ENCODE data around the gene TTC21A.

The TTC21A gene

DNA sequence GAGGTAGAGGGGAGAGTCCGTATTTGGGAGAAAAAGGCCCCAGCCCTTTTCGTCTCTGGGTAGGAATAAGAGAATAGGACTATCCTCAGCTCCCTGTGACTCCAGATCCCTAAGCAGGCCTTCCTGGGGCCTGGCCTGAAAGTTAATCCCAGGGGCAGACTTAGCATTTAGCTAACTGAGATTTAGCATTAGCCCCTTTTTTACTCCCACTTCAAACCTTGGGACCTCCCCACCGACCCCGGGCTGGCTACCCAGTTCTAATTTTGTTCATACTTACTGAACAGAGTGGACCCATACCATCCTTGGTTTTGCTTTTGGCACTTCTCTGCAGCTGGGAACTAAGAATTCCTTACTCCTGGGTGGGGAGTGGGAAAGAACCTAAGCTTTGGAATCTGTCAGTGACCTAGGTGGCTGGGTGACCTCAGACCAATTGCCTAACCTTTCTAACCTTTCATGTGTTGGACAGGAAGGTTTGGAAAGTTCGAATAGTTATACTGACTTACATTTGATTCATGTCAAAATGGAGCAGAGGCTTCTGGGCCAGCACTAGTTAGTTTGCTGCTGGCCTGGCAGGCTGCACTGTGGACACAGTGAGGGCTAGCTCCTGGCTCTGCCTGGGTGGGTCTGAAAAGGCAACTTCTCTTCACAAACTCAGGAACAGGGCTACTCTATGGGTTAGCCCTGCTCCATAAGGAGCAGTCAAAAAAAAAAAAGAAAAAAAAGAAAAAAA, 11.6 kb downstream of the TTC21A start:
- DNase-seq (ENCODE audit: low read depth in 2 of 3, low spot score in 2 of 3) = no peak

DNA sequence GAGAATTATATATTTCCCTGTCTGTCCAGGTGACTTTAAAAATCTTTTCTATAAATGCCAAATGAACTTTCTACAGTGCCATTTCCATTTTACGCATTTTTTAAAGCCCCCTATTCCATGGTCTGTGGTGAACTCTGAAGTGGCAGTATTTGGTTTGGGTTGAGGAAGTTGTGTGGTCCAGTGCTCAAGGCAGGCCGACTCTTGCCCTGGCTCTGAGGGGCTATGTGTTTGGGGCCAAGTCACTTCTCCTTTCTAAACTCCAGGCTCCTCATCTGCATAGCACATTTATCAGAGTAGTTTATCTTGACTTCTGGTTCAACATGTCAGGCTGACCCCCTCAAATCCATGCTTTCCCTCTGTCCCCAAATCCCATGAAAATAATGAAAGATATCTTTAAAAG, 14.1 kb downstream of the TTC21A start:
- no peak for DNase-seq (ENCODE audit: low read depth in 2 of 3, low spot score in 2 of 3)

DNA sequence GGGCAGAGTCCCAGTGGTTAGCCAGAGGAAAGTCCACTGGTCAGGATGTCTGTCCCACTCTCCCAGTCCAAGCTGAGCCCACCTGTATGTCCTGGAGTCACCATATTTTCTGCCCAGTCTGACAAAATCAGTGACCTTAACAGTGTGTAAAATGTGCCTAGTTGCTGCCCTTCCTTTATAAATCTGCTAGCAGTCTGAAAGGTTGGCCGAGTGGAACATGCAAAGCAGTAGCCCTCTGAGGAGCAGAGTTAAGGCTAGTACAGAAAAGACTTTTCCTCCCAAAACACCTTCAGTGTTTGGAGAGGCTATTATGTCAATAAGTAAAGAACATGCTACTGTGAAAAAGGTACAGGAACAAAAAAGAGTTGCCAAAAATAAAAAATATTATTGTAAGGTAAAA, 15.3 kb downstream of the TTC21A start:
- no peak for DNase-seq (ENCODE audit: low read depth in 2 of 3, low spot score in 2 of 3)

DNA sequence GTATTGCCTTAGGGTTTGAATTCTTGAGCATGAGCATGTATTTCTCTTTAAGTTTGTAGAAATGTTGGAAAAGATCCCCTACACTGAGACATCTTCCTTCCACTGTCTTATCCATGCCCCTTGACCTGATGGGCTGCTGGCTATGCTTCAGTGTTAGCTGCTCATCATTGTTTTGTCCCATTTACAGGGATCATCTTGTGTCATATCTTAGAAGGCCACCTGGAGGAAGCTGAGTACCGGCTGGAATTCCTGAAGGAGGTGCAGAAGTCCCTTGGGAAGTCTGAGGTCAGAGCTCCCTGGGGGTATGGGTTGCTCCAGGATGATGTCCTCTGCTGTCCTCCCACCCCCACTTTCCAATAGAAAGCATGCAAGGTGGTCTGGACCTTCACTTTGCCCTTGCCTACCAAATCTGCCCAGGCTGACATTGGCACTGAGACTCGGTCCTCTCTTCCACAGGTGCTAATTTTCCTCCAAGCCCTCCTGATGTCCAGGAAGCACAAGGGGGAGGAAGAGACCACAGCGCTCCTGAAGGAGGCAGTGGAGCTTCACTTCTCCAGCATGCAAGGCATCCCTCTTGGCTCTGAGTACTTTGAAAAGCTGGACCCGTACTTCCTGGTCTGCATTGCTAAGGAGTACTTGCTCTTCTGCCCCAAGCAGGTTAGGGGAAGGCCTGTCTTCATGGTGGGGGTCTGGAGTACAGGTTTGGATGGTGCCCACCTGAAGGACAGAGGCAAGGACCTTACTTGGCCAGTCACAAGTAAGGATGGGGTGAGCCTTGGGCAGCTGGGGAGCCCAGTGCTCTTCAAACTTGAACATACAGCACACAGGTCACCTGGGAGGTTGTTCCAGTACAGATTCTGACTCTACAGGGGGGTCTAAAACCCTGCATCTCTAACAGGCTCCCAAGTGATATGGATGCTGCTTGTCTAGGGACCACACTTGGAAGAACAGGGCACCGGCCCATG, 17.7 kb downstream of the TTC21A start:
- no peak for DNase-seq (ENCODE audit: low read depth in 2 of 3, low spot score in 2 of 3)

DNA sequence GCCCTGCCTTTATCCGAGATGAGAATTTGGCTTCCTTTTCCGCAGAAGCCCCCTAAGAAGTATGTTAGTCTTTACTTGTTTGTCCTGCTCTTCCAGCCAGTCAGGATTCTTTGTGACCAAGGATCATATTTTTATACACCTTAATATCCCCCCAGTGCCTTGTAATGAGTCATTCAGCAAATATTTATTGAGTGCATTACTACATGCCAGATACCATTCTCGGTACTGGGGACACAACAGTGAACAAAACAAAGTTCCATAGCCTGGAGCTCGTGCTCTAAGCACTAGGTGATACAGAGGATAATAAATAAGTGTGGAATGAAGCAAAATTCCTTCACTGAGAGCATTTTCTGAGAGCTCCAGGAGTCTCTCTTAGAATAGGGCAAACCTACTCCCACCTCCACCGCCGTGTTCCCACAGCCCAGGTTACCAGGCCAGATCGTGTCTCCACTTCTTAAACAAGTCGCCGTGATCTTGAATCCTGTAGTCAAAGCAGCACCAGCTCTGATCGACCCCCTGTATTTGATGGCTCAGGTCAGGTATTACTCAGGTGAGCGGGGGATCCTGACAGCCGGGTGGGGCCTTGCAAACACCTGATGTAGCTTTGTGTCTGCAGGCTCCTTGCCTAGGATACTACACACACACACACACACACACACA, 18.5 kb downstream of the TTC21A start:
- no peak for DNase-seq (ENCODE audit: low read depth in 2 of 3, low spot score in 2 of 3)

DNA sequence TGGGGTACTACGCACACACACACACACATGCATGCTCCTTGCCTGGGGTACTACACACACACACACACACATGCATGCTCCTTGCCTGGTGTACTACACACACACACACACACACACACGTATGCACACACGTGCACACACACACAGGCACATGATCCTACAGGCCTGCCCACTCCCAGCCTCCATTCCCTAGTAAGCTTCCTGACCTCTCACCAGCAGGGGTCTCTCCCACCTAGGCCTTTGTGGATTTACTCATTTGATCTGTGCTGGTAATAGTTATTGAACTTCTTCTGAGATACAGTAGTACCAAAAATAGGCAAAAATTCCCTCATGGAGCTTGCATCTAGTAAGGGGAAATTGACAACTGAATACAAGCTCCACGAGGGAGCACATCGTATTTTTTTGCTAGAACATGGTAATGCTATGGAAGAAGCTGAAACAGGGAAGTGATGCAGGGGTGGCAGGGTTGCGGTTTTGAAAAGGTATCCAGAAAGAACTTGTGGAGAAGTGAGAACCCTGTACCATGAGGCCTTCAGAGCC, 19.1 kb downstream of the TTC21A start:
- DNase-seq (ENCODE audit: low read depth in 2 of 3, low spot score in 2 of 3) = no peak

DNA sequence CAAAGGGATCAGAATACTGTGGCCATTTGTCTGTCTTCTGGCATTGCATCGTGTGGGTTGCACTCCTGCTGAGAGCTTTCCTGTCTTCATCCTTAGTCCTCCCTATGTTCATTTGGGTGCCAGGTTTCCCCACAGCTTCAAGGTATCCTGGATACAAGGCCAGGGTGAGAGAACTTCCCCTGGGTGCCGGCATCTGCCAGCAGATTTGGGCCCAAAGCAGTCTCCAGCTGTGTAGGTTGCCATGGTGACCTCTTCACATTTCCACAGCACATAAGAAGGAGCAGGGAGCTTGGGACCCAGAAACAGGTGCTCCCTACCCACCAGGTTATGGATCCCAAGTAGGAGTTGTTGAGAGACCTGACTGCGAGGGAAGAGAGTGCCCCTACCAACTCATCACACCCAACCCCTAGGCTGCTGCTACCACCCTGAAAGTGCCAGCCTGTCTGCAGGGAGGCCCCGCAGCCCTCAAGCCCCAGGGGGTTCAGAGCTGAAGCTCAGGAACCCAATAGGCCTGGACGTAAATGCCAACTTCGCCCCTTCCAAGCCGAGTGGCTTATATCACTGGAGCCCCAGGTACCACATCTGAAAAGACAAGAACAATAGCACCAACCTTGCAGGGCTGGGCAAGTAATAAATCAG, 19.9 kb downstream of the TTC21A start:
- DNase-seq (ENCODE audit: low read depth in 2 of 3, low spot score in 2 of 3) = no peak

DNA sequence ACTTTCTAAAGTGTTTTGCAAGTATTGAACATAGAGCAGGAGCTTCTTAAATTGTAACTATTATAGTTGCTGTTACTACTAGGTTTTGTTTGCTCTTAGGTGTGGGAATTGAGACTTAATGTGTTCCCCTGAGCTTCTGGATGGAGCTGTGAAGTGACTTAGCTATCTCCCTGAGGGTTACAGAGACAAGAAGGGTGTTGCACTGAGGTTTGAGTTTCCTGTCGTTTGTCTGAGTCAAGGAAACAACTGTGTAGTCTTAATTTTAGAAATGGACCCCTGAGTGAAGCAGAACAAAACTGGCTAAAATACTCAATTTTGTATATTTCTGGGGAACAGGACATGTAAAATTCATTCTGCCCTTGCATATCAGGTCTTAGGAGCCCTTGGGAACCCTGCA, 20.4 kb downstream of the TTC21A start:
- DNase-seq (ENCODE audit: low read depth in 2 of 3, low spot score in 2 of 3) = no peak

DNA sequence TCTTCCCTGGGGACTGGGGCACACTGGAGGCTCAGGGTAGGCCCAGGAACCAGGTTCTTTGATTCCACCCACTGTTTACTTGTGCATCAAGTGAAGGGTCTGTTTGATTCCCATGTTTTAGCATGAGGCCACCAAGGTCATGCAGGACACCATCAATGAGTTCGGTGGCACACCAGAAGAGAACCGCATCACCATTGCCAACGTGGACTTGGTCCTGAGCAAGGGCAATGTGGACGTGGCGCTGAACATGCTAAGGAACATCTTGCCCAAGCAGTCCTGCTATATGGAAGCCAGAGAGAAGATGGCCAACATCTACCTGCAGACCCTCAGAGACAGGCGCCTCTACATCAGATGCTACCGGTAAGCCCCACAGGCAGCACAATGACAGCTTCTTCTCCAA, 21.5 kb downstream of the TTC21A start:
- DNase-seq (ENCODE audit: low read depth in 2 of 3, low spot score in 2 of 3) = no peak

DNA sequence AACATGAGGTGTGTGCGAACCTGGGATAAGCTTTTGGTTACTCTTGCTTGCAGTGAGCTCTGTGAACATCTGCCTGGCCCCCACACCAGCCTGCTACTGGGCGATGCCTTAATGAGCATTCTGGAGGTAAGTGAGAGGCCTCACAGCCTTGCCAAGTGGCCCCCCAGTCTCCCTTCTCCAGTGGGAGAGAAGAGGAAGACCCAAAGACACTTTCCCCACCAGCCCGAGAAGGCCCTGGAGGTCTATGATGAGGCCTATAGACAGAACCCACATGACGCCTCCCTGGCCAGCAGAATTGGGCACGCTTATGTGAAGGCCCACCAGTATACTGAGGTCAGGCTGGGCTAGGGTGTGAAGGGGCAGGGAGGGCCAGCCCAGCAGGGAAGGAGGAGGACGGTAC, 22.5 kb downstream of the TTC21A start:
- no peak for DNase-seq (ENCODE audit: low read depth in 2 of 3, low spot score in 2 of 3)

DNA sequence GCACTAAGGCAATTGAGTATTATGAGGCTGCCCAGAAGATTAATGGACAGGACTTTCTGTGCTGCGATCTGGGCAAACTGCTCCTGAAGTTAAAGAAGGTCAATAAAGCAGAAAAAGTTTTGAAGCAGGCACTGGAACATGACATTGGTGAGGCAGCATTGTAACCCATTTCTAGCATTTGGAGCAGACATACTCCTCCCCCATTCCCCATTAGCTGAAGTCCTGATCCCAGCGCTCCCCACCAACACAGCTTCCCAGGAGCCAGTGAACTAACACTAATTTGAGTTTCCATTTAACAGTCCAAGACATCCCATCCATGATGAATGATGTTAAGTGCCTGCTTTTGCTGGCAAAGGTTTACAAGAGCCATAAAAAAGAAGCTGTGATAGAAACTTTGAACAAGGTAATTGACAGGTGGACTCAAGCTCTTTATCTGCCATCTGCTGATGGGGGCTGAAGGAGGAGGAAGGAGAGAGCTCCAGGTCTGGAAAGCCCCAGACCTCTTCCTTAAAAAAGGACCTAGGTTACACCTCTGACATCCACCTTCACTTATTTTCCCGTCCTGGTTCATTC, 23.3 kb downstream of the TTC21A start:
- no peak for DNase-seq (ENCODE audit: low read depth in 2 of 3, low spot score in 2 of 3)

DNA sequence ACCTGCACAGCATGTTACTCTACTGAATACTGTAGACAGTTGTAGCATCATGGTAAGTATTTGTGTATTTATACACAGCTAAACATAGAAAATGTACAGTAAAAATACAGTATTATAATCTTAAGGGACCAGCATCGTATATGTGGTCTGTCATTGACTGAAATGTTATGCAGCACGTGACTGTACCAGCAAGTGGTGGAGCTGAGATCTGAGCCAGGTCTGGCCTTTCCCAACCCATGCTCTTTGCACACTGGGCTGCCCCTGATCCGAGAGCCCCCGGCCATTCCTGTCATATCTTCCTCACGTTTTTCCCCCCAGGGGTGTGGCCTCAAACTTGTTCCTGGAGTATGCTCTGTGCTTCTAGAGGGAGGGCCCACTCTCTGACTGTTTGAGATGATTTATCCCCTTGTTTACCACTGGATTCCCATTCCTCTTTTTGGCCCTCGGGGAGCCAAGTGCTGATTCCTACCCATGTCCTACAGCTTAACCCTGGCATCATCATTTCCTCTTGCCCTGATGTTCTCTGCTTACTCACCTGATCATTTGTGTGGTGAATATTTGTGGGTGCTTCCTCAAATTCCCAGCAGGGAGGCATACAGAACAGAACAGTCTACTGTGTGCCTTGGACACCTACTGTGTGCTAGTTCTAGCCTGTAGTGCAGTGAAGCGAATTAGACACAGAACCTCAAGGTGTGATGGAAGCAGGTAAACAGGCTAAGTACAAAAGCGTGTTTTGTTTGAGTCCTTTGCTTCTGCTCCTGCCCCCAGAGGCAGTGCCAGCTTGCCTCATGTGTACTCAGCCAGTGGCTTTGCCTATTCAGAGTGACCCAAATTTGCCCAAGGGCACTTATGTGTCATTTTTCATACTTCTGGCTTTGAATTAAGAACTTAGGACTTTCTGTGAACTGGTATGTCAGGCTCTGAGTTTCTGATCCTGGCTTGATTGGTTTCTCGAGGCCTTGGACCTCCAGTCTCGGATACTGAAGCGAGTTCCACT, 24.9 kb downstream of the TTC21A start:
- DNase-seq (ENCODE audit: low read depth in 2 of 3, low spot score in 2 of 3) = no peak

DNA sequence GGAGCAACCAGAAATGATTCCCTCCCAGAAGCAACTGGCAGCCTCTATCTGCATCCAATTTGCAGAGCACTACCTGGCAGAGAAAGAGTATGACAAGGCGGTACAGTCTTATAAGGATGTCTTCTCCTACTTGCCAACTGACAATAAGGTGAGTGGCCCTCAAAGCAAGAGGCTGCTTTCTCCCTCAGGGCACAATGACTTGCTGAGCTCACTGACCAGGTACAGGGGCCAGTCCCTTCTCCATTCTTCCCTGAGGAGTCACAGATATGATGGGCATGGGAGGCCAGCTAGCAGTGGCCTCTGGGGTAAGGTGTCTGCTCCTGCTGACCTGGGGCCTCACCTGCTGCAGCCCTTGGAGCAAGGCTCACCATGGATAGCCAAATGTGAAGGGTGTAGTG, 25.6 kb downstream of the TTC21A start:
- DNase-seq (ENCODE audit: low read depth in 2 of 3, low spot score in 2 of 3) = no peak

DNA sequence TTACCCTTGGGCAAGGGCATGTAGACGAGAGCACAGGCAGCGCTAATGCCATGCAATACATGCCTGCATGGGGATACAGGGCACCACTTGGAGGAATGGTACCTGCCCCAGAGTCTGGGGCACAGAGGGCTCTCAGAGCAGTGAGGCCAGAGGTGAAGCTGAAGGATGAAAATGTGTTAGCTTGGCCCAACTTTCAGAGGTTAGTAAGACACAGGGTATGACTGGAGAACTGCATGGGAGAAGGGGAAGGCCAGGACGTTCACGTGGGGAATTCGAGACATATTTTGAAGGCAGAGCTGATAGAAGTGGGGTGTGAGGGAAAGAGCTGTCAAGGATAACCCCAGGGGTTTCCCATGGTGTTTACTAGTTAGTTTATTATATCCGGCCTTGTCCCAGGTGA, 26.3 kb downstream of the TTC21A start:
- DNase-seq (ENCODE audit: low read depth in 2 of 3, low spot score in 2 of 3) = no peak

DNA sequence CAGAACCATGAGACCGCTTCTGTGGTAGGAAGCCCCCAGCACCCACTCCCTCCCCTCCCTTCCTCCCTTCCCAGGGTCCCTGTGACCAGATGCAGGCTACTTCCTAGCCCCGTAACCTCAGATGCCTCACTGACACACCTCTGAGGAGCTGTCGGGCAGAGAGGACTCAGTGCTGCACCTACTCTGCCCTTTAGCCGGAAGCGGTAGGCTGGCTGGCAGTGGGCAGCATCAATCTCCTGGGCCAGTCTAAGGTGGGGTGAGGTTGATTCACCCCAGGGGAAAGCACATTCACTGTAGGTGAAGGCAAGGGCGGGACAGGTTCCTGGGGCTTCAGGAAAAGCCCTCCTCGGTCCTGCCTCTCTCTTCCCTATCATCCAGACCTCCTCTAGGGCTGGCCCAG, 26.8 kb downstream of the TTC21A start:
- DNase-seq (ENCODE audit: low read depth in 2 of 3, low spot score in 2 of 3) = no peak

DNA sequence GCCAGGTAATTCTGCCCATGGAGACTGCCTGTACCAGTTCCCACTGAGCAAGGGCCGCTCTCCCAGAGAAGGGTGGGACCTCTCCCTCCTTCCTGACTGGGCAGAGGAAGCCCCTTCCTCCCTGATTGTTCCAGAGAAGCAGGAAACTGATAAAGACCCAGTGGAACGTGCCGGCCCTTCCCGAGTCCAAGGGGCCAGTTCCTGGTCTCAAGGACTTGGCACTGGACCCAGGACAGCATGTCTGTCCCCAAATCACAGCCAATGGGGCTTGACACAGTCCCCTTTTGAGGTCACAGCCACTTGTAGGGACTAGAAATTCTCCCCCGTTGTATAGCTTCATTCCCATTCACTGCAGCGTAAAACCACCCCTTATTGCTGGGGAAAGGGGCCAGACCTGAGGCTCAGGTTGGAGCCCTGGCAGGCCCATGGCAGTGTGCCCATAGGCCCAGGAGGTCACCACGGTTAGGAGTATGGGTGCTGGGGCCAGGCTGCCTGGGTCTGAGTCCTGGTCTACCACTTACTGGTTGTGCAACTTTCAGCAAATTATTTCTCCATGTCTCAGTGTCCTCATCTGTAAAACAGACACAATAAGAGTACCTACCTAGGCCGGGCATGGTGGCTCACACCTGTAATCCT, 27.8 kb downstream of the TTC21A start:
- DNase-seq (ENCODE audit: low read depth in 2 of 3, low spot score in 2 of 3) = no peak

DNA sequence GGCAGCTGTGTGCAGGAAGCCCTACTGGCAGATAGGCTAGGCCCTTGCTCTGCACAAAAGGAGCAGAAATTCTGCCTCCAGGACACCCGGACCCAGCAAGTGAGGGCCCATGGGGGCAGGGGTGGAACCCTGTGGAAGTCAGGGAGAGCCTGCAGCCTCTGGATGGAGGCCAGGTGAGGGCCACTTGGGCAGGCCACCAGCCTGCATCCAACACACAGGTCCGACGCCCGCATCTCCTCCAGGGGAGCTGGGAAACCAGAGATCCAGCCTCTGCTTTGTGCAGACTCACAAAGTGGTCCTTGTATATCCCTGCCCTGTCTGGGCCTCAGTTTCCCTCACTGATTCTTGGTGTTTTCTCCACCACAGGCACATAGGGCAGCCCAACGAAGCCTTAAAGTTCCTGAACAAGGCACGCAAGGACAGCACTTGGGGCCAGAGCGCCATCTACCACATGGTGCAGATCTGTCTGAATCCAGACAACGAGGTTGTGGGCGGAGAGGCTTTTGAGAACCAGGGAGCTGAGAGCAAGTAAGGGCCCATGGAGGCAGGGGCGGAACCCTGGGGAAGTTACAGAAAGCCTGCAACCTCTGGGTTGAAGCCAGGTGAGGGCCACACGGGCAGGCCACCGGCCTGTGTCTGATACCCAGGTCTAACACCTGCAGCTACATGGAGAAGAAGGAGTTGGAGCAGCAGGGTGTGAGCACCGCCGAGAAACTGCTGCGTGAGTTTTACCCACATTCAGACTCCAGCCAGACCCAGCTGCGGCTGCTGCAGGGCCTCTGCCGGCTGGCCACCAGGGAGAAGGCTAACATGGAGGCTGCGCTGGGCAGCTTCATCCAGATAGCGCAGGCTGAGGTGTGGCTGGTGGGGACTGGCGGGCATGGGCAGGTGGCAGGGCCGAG, 29.3 kb downstream of the TTC21A start:
- DNase-seq (ENCODE audit: low read depth in 2 of 3, low spot score in 2 of 3) = no peak

DNA sequence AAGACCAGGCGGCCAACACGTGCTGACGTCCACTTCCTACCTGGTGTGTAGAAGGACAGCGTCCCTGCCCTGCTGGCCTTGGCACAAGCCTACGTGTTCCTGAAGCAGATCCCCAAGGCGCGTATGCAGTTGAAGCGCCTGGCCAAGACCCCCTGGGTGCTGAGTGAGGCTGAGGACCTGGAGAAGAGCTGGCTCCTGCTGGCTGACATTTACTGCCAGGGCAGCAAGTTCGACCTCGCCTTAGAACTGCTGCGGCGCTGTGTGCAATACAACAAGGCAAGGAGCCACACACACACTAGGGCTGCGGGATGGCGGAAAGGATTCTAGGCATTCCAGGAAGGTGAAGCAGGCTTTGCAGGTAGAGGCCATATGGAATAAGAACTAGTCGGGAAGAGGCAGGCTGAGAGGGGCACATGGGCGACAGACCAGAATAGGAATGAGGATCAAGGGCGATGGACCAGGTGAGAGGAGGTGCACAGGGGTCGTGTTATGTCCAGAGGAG, 30.0 kb downstream of the TTC21A start:
- DNase-seq (ENCODE audit: low read depth in 2 of 3, low spot score in 2 of 3) = no peak
